ENCODE measurements around the gene BUB1.
"Not testable (repeated sequence)": the region's sequence is repeated elsewhere in the genome, so short reads cannot be mapped to it uniquely, and the experiment has no call there.

Gene BUB1

GRCh38 chr2:110610613-110611250 is 67.1 kb downstream of the BUB1 start:
- H3K9ac ChIP-seq (ENCODE audit: low read length); H3K36me3 ChIP-seq (ENCODE audit: control insufficient read depth, insufficient read depth, low read length, severe bottlenecking); H3K9me3 ChIP-seq (ENCODE audit: control insufficient read depth, low read length); H3K27me3 ChIP-seq (replicated peaks; ENCODE audit: control insufficient read depth, insufficient read depth, low read length); H3K4me3 ChIP-seq (ENCODE audit: low read length); H3K4me1 ChIP-seq (ENCODE audit: control insufficient read depth, insufficient read depth, low read length): not testable (repeated sequence)
- DNase-seq (ENCODE audit: low read depth), result peak; percentile 32

GRCh38 chr2:110609843-110610612 is 67.8 kb downstream of the BUB1 start:
- not testable (repeated sequence) for H3K9ac ChIP-seq (ENCODE audit: low read length); H3K36me3 ChIP-seq (ENCODE audit: control insufficient read depth, insufficient read depth, low read length, severe bottlenecking); H3K4me1 ChIP-seq (ENCODE audit: control insufficient read depth, insufficient read depth, low read length); H3K4me3 ChIP-seq (ENCODE audit: low read length); DNase-seq (ENCODE audit: low read depth); H3K27me3 ChIP-seq (replicated peaks; ENCODE audit: control insufficient read depth, insufficient read depth, low read length); H3K9me3 ChIP-seq (ENCODE audit: control insufficient read depth, low read length)

GRCh38 chr2:110608788-110609502 is 68.9 kb downstream of the BUB1 start:
- not testable (repeated sequence) for H3K36me3 ChIP-seq (ENCODE audit: control insufficient read depth, insufficient read depth, low read length, severe bottlenecking); H3K9me3 ChIP-seq (ENCODE audit: control insufficient read depth, low read length); H3K4me1 ChIP-seq (ENCODE audit: control insufficient read depth, insufficient read depth, low read length); H3K27me3 ChIP-seq (replicated peaks; ENCODE audit: control insufficient read depth, insufficient read depth, low read length); H3K9ac ChIP-seq (ENCODE audit: low read length); H3K4me3 ChIP-seq (ENCODE audit: low read length); DNase-seq (ENCODE audit: low read depth)

GRCh38 chr2:110605057-110605456 is 72.8 kb downstream of the BUB1 start:
- not testable (repeated sequence) for H3K9me3 ChIP-seq (ENCODE audit: control insufficient read depth, low read length); DNase-seq (ENCODE audit: low read depth); H3K27me3 ChIP-seq (replicated peaks; ENCODE audit: control insufficient read depth, insufficient read depth, low read length); H3K4me3 ChIP-seq (ENCODE audit: low read length); H3K9ac ChIP-seq (ENCODE audit: low read length); H3K36me3 ChIP-seq (ENCODE audit: control insufficient read depth, insufficient read depth, low read length, severe bottlenecking); H3K4me1 ChIP-seq (ENCODE audit: control insufficient read depth, insufficient read depth, low read length)

GRCh38 chr2:110603917-110604591 is 73.8 kb downstream of the BUB1 start:
- H3K27me3 ChIP-seq (replicated peaks; ENCODE audit: control insufficient read depth, insufficient read depth, low read length); H3K9me3 ChIP-seq (ENCODE audit: control insufficient read depth, low read length); H3K9ac ChIP-seq (ENCODE audit: low read length); H3K4me3 ChIP-seq (ENCODE audit: low read length); H3K36me3 ChIP-seq (ENCODE audit: control insufficient read depth, insufficient read depth, low read length, severe bottlenecking); H3K4me1 ChIP-seq (ENCODE audit: control insufficient read depth, insufficient read depth, low read length); DNase-seq (ENCODE audit: low read depth): not testable (repeated sequence)

GRCh38 chr2:110602139-110602538 is 75.7 kb downstream of the BUB1 start:
- not testable (repeated sequence) for H3K36me3 ChIP-seq (ENCODE audit: control insufficient read depth, insufficient read depth, low read length, severe bottlenecking); H3K9me3 ChIP-seq (ENCODE audit: control insufficient read depth, low read length); H3K4me3 ChIP-seq (ENCODE audit: low read length); H3K27me3 ChIP-seq (replicated peaks; ENCODE audit: control insufficient read depth, insufficient read depth, low read length); H3K4me1 ChIP-seq (ENCODE audit: control insufficient read depth, insufficient read depth, low read length); DNase-seq (ENCODE audit: low read depth); H3K9ac ChIP-seq (ENCODE audit: low read length)

GRCh38 chr2:110591973-110592372 is 85.9 kb downstream of the BUB1 start:
- H3K4me3 ChIP-seq (ENCODE audit: low read length); H3K4me1 ChIP-seq (ENCODE audit: control insufficient read depth, insufficient read depth, low read length); H3K27me3 ChIP-seq (replicated peaks; ENCODE audit: control insufficient read depth, insufficient read depth, low read length); DNase-seq (ENCODE audit: low read depth); H3K9me3 ChIP-seq (ENCODE audit: control insufficient read depth, low read length); H3K36me3 ChIP-seq (ENCODE audit: control insufficient read depth, insufficient read depth, low read length, severe bottlenecking); H3K9ac ChIP-seq (ENCODE audit: low read length): not testable (repeated sequence)

GRCh38 chr2:110589677-110590330 is 88.1 kb downstream of the BUB1 start:
- not testable (repeated sequence) for H3K4me1 ChIP-seq (ENCODE audit: control insufficient read depth, insufficient read depth, low read length); H3K9me3 ChIP-seq (ENCODE audit: control insufficient read depth, low read length); H3K36me3 ChIP-seq (ENCODE audit: control insufficient read depth, insufficient read depth, low read length, severe bottlenecking); H3K9ac ChIP-seq (ENCODE audit: low read length); H3K27me3 ChIP-seq (replicated peaks; ENCODE audit: control insufficient read depth, insufficient read depth, low read length); H3K4me3 ChIP-seq (ENCODE audit: low read length); DNase-seq (ENCODE audit: low read depth)

GRCh38 chr2:110588520-110588919 is 89.3 kb downstream of the BUB1 start:
- H3K9me3 ChIP-seq (ENCODE audit: control insufficient read depth, low read length); H3K9ac ChIP-seq (ENCODE audit: low read length); H3K27me3 ChIP-seq (replicated peaks; ENCODE audit: control insufficient read depth, insufficient read depth, low read length); H3K4me3 ChIP-seq (ENCODE audit: low read length); H3K36me3 ChIP-seq (ENCODE audit: control insufficient read depth, insufficient read depth, low read length, severe bottlenecking); DNase-seq (ENCODE audit: low read depth); H3K4me1 ChIP-seq (ENCODE audit: control insufficient read depth, insufficient read depth, low read length): not testable (repeated sequence)

Data from adipocyte (in vitro differentiated cells).